ENCODE measurements around the gene EPB41. TPM values are rescaled to one million over a fixed set of nuclear protein-coding genes. Genes with fewer than 3 reads are reported as not detected.

The EPB41 gene
- total and polyA plus RNA-seq, 2 experiments from 2014 or later, result 0.89 to 1.5 TPM

DNA sequence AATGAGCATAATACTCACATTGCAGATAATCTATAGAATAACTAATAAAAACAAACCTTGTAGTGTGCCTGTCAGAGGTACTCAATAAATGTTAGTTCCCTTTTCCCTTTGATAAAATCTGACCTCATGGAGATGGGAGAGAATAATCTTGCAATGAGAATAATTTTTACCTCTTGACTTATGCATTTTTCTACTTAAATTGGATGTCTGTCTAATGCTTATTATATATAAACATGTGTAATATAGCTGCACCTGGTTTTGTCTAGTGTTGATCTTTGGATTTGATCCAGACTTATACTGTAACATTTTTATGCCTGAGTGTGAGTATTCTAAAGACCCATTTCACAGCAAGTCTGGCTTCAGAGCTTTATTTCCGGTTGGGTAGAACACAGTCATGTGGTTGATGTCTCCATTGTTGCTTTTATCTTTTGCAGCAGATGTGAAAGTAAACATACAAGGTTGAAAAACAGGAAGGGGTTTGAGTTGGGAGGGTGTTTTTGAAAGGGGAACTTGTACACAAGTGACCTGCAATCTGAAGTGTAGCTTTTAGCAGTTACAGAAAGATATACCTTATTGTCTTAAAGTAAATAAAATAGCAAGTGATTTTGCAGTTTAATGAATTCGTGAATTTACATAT lies 12.4 kb downstream of the EPB41 start:
- no peak overlapping the region for H3K4me3 ChIP-seq
- no peak for DNase-seq
- whole genome bisulfite sequencing, 2 experiments (ENCODE audit: low coverage in 1 of 2, low lambda C conversion rate in 2 of 2, missing lambda C conversion rate in 2 of 2), result 63 to 73% methylated on average over 2 of the region's 2 CpGs
- H3K36me3 ChIP-seq (ENCODE audit: low read depth), result no peaks in the 10 kb centered on the region
- no peaks in the 10 kb centered on the region for H3K9me3 ChIP-seq (ENCODE audit: low read depth)
- no peaks in the 10 kb centered on the region for H3K9me2 ChIP-seq (ENCODE audit: insufficient read depth)
- no peak overlapping the region for H3K27ac ChIP-seq
- in situ Hi-C loops (cut with MboI), result no loop called here
- no peaks in the 10 kb centered on the region for H3K27me3 ChIP-seq (replicated peaks; ENCODE audit: insufficient read depth)
- H3F3A ChIP-seq (ENCODE audit: insufficient read depth), result 0 out of 2 replicates have a peak, but pooled peaks cover 5% of the 10 kb centered on the region
- no peaks in the 10 kb centered on the region for H4K20me1 ChIP-seq (ENCODE audit: insufficient read depth)
- no peak overlapping the region for H3K9ac ChIP-seq
- peak overlapping the region; percentile 38 for H3K4me2 ChIP-seq (ENCODE audit: unreplicated experiment)
- H3K79me2 ChIP-seq (ENCODE audit: insufficient read depth), result no peaks in the 10 kb centered on the region
- peaks cover 12% of the 10 kb centered on the region for H3K4me1 ChIP-seq (ENCODE audit: insufficient read depth)
- TF ChIP-seq EZH2phosphoT487 (IDR thresholded peaks at IDR 0.05; ENCODE audit: insufficient read depth, low read depth) (no peak), EZH2 (IDR thresholded peaks at IDR 0.05; ENCODE audit: insufficient read depth, poor library complexity, severe bottlenecking) (no peak)
- peak overlapping the region; percentile 63 for H2AFZ ChIP-seq

GRCh38 chr1:28927266-28927647 lies 12.9 kb downstream of the EPB41 start:
- H3K9me2 ChIP-seq (ENCODE audit: insufficient read depth), result no peaks in the 10 kb centered on the region
- peak overlapping the region; percentile 42 for H3K9ac ChIP-seq
- no peak for DNase-seq
- TF ChIP-seq EZH2phosphoT487 (IDR thresholded peaks at IDR 0.05; ENCODE audit: insufficient read depth, low read depth) (no peak), EZH2 (IDR thresholded peaks at IDR 0.05; ENCODE audit: insufficient read depth, poor library complexity, severe bottlenecking) (no peak)
- H3F3A ChIP-seq (ENCODE audit: insufficient read depth), result 0 out of 2 replicates have a peak, but pooled peaks cover 5% of the 10 kb centered on the region
- H3K4me3 ChIP-seq, result peak overlapping the region; percentile 20; the same call in 1 of the 2 replicates
- peak overlapping the region; percentile 48; the same call in 1 of the 2 replicates for H3K27ac ChIP-seq
- in situ Hi-C loops (cut with MboI), result no loop called here
- no peaks in the 10 kb centered on the region for H3K27me3 ChIP-seq (replicated peaks; ENCODE audit: insufficient read depth)
- 72 to 76% methylated on average over 3 of the region's 3 CpGs for WGBS, 2 experiments (ENCODE audit: low coverage in 1 of 2, low lambda C conversion rate in 2 of 2, missing lambda C conversion rate in 2 of 2)
- H4K20me1 ChIP-seq (ENCODE audit: insufficient read depth), result no peaks in the 10 kb centered on the region
- H3K36me3 ChIP-seq (ENCODE audit: low read depth), result no peaks in the 10 kb centered on the region
- peaks cover 12% of the 10 kb centered on the region for H3K4me1 ChIP-seq (ENCODE audit: insufficient read depth)
- H3K4me2 ChIP-seq (ENCODE audit: unreplicated experiment), result peak overlapping the region; percentile 38
- peak overlapping the region; percentile 63 for H2AFZ ChIP-seq
- H3K79me2 ChIP-seq (ENCODE audit: insufficient read depth), result no peaks in the 10 kb centered on the region
- no peaks in the 10 kb centered on the region for H3K9me3 ChIP-seq (ENCODE audit: low read depth)

DNA sequence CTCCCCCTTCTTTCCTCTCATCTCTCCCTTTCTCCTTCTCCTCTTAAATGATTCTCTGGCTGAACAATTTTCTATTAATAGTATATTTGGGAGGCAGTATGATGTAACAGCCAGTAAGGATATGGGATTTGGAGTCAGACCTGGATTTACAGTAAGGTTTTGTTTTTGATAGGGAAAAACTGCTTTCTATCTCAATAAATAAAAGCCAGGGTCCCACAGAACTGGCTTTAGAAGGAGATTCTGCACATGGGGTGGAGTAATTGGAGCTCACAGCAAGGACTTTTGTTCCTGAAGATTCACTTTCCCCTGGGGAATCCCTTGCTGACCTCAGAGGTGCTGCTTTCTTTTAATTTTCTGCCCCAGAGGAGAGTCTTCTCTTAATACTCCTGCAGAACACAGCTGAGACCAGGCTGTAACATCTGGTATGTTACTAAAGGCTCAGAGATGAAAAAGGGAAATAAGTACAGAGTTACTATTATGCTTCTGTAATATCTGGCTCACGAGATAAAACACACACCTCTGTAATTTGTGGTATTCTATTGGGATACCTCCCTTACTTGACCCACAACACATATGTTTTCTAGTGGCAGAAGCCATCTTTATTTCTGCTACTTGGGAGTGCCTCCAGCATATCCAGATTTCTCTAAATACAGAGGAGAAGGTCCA lies 13.4 kb downstream of the EPB41 start:
- H3K36me3 ChIP-seq (ENCODE audit: low read depth), result no peaks in the 10 kb centered on the region
- TF ChIP-seq EZH2phosphoT487 (IDR thresholded peaks at IDR 0.05; ENCODE audit: insufficient read depth, low read depth) (no peak), EZH2 (IDR thresholded peaks at IDR 0.05; ENCODE audit: insufficient read depth, poor library complexity, severe bottlenecking) (no peak)
- H3K4me3 ChIP-seq, result peak overlapping the region; percentile 20; the same call in 1 of the 2 replicates
- in situ Hi-C loops (cut with MboI), result no loop called here
- H3K9me2 ChIP-seq (ENCODE audit: insufficient read depth), result no peaks in the 10 kb centered on the region
- no peaks in the 10 kb centered on the region for H3K27me3 ChIP-seq (replicated peaks; ENCODE audit: insufficient read depth)
- H3F3A ChIP-seq (ENCODE audit: insufficient read depth), result 0 out of 2 replicates have a peak, but pooled peaks cover 5% of the 10 kb centered on the region
- peak overlapping the region; percentile 42 for H3K9ac ChIP-seq
- DNase-seq, result peak; percentile 46
- H2AFZ ChIP-seq, result peak overlapping the region; percentile 63
- H4K20me1 ChIP-seq (ENCODE audit: insufficient read depth), result no peaks in the 10 kb centered on the region
- peak overlapping the region; percentile 48 for H3K27ac ChIP-seq
- WGBS, 2 experiments (ENCODE audit: low coverage in 1 of 2, low lambda C conversion rate in 2 of 2, missing lambda C conversion rate in 2 of 2), result 35 to 38% methylated on average over 1 of the region's 1 CpG
- peak overlapping the region; percentile 38 for H3K4me2 ChIP-seq (ENCODE audit: unreplicated experiment)
- H3K9me3 ChIP-seq (ENCODE audit: low read depth), result no peaks in the 10 kb centered on the region
- no peaks in the 10 kb centered on the region for H3K79me2 ChIP-seq (ENCODE audit: insufficient read depth)
- peaks cover 12% of the 10 kb centered on the region for H3K4me1 ChIP-seq (ENCODE audit: insufficient read depth)

- Histone ChIP-seq H3K79me2 (ENCODE audit: insufficient read depth) (no peaks in the 10 kb centered on the region), H3K27me3 (replicated peaks; ENCODE audit: insufficient read depth) (no peaks in the 10 kb centered on the region)
These were observed 14.1 kb downstream of the EPB41 start for GRCh38 chr1:28928314-28928941.

More at GRCh38 chr1:28928314-28928941, 14.1 kb downstream of the EPB41 start:
- WGBS, 2 experiments (ENCODE audit: low coverage in 1 of 2, low lambda C conversion rate in 2 of 2, missing lambda C conversion rate in 2 of 2), result 79 to 81% methylated on average over 2 of the region's 2 CpGs
- no peak for DNase-seq
- Histone ChIP-seq H3K36me3 (ENCODE audit: low read depth) (no peaks in the 10 kb centered on the region), H3K4me3 (no peak overlapping the region), H3K27ac (peak overlapping the region; percentile 48; the same call in 1 of the 2 replicates), H3K4me2 (ENCODE audit: unreplicated experiment) (no peak overlapping the region), H3K4me1 (ENCODE audit: insufficient read depth) (peaks cover 12% of the 10 kb centered on the region), H4K20me1 (ENCODE audit: insufficient read depth) (no peaks in the 10 kb centered on the region), H3F3A (ENCODE audit: insufficient read depth) (0 out of 2 replicates have a peak, but pooled peaks cover 5% of the 10 kb centered on the region), H3K9me3 (ENCODE audit: low read depth) (no peaks in the 10 kb centered on the region), H3K9me2 (ENCODE audit: insufficient read depth) (no peaks in the 10 kb centered on the region), H3K9ac (peak overlapping the region; percentile 42), H2AFZ (peak overlapping the region; percentile 63)
- no peak for TF ChIP-seq EZH2 (IDR thresholded peaks at IDR 0.05; ENCODE audit: insufficient read depth, poor library complexity, severe bottlenecking)
- TF ChIP-seq EZH2phosphoT487 (IDR thresholded peaks at IDR 0.05; ENCODE audit: insufficient read depth, low read depth), result no peak
- in situ Hi-C loops (cut with MboI), result no loop called here

All from GM23248 (cell line).